HepG2 (cell line): ENCODE measurements around the gene GALNT11. TPM values are rescaled to one million over a fixed set of nuclear protein-coding genes. Genes with fewer than 3 reads are reported as not detected.

Experiments used
- ATAC-seq: fragments of 200-7000 bp; cut with Tn5 transposase; 3 replicates; pipeline ENCODE4 v1.9.1; 2020; ENCODE audit warnings: mild to moderate bottlenecking, moderate library complexity
- BruUV-seq: library from RNA; stranded (reverse); fragments of 400-500 nt; replicated peaks from 2 replicates; lab custom pipeline; 2021; lab: Mats Ljungman, UMichigan
- CTCF ChIA-PET: fragments of 300-600 bp; formaldehyde crosslinking; extraction: SDS; loops from one replicate; lab custom pipeline; 2021; ENCODE audit warnings: low total read pairs, inconsistent platforms, low intra/inter-chr PET ratio; lab: Yijun Ruan, JAX
- POLR2A ChIA-PET: fragments of 350-600 bp; sonication (Branson Sonifier 250); formaldehyde crosslinking; loops from one replicate; lab custom pipeline; 2020; ENCODE audit warnings: antibody characterized with exemption, inconsistent platforms; lab: Yijun Ruan, JAX
- DNase-seq: peaks from one replicate; pipeline ENCODE4 v3.0.0-alpha.2; 2015; ENCODE audit warnings: low spot score
- FAIRE-seq: peaks from 3 replicates; lab custom pipeline; 2011; peaks lifted over from hg19 to GRCh38; lab: Jason Lieb, UNC
- H2AFZ ChIP-seq: one replicate; pipeline ENCODE4 v1.6.1; 2011; ENCODE audit warnings: low read length, inconsistent platforms
- H3K27ac ChIP-seq: fragments of 300-600 bp; 3 replicates; pipeline ENCODE4 v1.8.0; 2011; ENCODE audit warnings: mixed run types, mild to moderate bottlenecking, mixed read lengths, low read length, inconsistent platforms; ENCODE audit not compliant: insufficient read depth; ENCODE audit errors: extremely low read length
- H3K27me3 ChIP-seq, 2 experiments: fragments of 200-600 bp in 1 of 2; 2 replicates in 1 of 2; 3 replicates in 1 of 2; pipeline versions ENCODE4 v1.6.0 to v1.8.0; 2011; ENCODE audit warnings: low read length in 2 of 2, mild to moderate bottlenecking in 2 of 2, moderate library complexity in 2 of 2, inconsistent platforms in 1 of 2; ENCODE audit not compliant: insufficient read depth in 2 of 2, control insufficient read depth in 1 of 2
- H3K36me3 ChIP-seq, 2 experiments: fragments of 200-600 bp in 1 of 2; replicated peaks in 1 of 2; 2 replicates in 1 of 2; 3 replicates in 1 of 2; pipeline versions ENCODE4 v1.5.1 to v1.8.0; 2011; ENCODE audit warnings: low read length in 2 of 2, inconsistent platforms in 1 of 2; ENCODE audit not compliant: insufficient read depth in 2 of 2, control insufficient read depth in 1 of 2
- H3K4me1 ChIP-seq: 2 replicates; pipeline ENCODE4 v1.5.1; 2012; ENCODE audit warnings: low read length, inconsistent platforms; ENCODE audit not compliant: insufficient read depth
- H3K4me2 ChIP-seq: 2 replicates; pipeline ENCODE4 v1.6.0; 2011; ENCODE audit warnings: low read depth, low read length, inconsistent platforms
- H3K4me3 ChIP-seq, 3 experiments: fragments of 200-600 bp in 1 of 3; sonication (generic), shearing (Covaris generic) in 1 of 3; replicated peaks in 1 of 3; 2 replicates each; pipeline ENCODE4 v1.5.1; 2011 to 2016; ENCODE audit warnings: low read length in 3 of 3, inconsistent platforms in 2 of 3, low read depth in 2 of 3, mild to moderate bottlenecking in 2 of 3, control low read depth in 1 of 3, mixed read lengths in 1 of 3; ENCODE audit not compliant: insufficient read depth in 1 of 3
- H3K79me2 ChIP-seq: one replicate; pipeline ENCODE4 v1.6.1; 2011; ENCODE audit warnings: low read length, inconsistent platforms; ENCODE audit not compliant: insufficient read depth
- H3K9ac ChIP-seq: 2 replicates; pipeline ENCODE4 v1.6.0; 2011; ENCODE audit warnings: mild to moderate bottlenecking, low read depth, low read length, inconsistent platforms; ENCODE audit not compliant: insufficient read depth
- H3K9me3 ChIP-seq: 2 replicates; pipeline ENCODE4 v1.5.1; 2012; ENCODE audit warnings: mild to moderate bottlenecking, low read length
- H4K20me1 ChIP-seq: 2 replicates; pipeline ENCODE4 v1.6.0; 2011; ENCODE audit warnings: inconsistent platforms, mild to moderate bottlenecking, low read length, moderate library complexity; ENCODE audit not compliant: insufficient read depth
- HOXA5 ChIP-seq: sonication (generic); formaldehyde crosslinking; IDR thresholded peaks from 2 replicates; pipeline ENCODE4 v1.4.0; 2020; ENCODE audit warnings: missing genetic modification reagents
- IRX3 ChIP-seq: sonication (generic); formaldehyde crosslinking; IDR thresholded peaks from 2 replicates; pipeline ENCODE4 v1.8.1; 2023; ENCODE audit warnings: mild to moderate bottlenecking, low read depth, missing genetic modification reagents, borderline replicate concordance
- NFIB ChIP-seq: sonication (generic); formaldehyde crosslinking; IDR thresholded peaks from 2 replicates; pipeline ENCODE4 v1.9.0; 2021; ENCODE audit warnings: missing genetic modification reagents, mild to moderate bottlenecking, borderline replicate concordance
- RNF2 ChIP-seq: fragments of 450-650 bp; conservative IDR thresholded peaks from 2 replicates; pipeline ENCODE4 v1.6.1; 2016; ENCODE audit warnings: low read depth
- ZBTB1 ChIP-seq: sonication (generic); formaldehyde crosslinking; IDR thresholded peaks from 2 replicates; pipeline ENCODE4 v1.4.0; 2020; ENCODE audit warnings: missing genetic modification reagents, borderline replicate concordance
- ZNF557 ChIP-seq: sonication (generic); formaldehyde crosslinking; IDR thresholded peaks from 2 replicates; pipeline ENCODE4 v1.4.0; 2020; ENCODE audit warnings: missing genetic modification reagents
- ZNF788 ChIP-seq: sonication (generic); formaldehyde crosslinking; IDR thresholded peaks from 2 replicates; pipeline ENCODE4 v1.5.0; 2020; ENCODE audit warnings: mild to moderate bottlenecking, missing genetic modification reagents, borderline replicate concordance
- WGBS: methylation state at CpG from one replicate; pipeline ENCODE4 v1.1.6; 2017; ENCODE audit warnings: low lambda C conversion rate; 5-methylcytosine and 5-hydroxymethylcytosine counted together
- in situ Hi-C: cut with HindIII; loops from 2 replicates; pipeline ENCODE4 v1.10.0; 2017; ENCODE audit warnings: low pct_unique_long_range_greater_than_20kb; ENCODE audit not compliant: extremely low pct_ligation_motif_present
- intact Hi-C: fragments of 100-400 bp; cut with micrococcal nuclease; formaldehyde crosslinking; loops from one replicate; pipeline ENCODE4 v1.10.0; 2022; ENCODE audit not compliant: unreplicated experiment
- polyA plus RNA-seq, 8 experiments: library from polyadenylated mRNA; depleted of rRNA in 3 of 8; stranded (reverse) in 7 of 8; unstranded in 1 of 8; fragments of >200 nt; fragmentation: Illumina TruSeq in 4 of 8; extraction: Trizol in 4 of 8; gene quantifications; 2 replicates each; pipeline versions ENCODE4 v1.2.1 to v1.2.3, GENCODE V29; 2011 to 2016; ENCODE audit warnings: low read depth in 4 of 8, missing spikeins in 1 of 8, mixed read lengths in 1 of 8; ENCODE audit not compliant: insufficient read depth in 1 of 8
- total RNA-seq, 5 experiments: library from RNA; depleted of rRNA; stranded (reverse); fragments of >200 nt; fragmentation: Illumina TruSeq; extraction: Trizol; gene quantifications; 2 replicates each; pipeline ENCODE4 v1.2.3, GENCODE V29; 2016; ENCODE audit warnings: low read depth in 1 of 5
- TF ChIP-seq, protein P1 (sequence below): sonication (generic); formaldehyde crosslinking; IDR thresholded peaks from 2 replicates; pipeline ENCODE4 v1.5.1; 2020; ENCODE audit warnings: missing genetic modification reagents, mild to moderate bottlenecking, borderline replicate concordance
- TF ChIP-seq, protein P2 (sequence below): sonication (generic); formaldehyde crosslinking; IDR thresholded peaks from 2 replicates; pipeline ENCODE4 v1.8.0; 2022; ENCODE audit warnings: mild to moderate bottlenecking, missing genetic modification reagents, borderline replicate concordance

The GALNT11 gene
- total and polyA plus RNA-seq, 2 of the 13 experiments (the other 11 are each of a cell fraction or from before 2014, with no cell fraction given), result 9.3 to 16.3 TPM

DNA sequence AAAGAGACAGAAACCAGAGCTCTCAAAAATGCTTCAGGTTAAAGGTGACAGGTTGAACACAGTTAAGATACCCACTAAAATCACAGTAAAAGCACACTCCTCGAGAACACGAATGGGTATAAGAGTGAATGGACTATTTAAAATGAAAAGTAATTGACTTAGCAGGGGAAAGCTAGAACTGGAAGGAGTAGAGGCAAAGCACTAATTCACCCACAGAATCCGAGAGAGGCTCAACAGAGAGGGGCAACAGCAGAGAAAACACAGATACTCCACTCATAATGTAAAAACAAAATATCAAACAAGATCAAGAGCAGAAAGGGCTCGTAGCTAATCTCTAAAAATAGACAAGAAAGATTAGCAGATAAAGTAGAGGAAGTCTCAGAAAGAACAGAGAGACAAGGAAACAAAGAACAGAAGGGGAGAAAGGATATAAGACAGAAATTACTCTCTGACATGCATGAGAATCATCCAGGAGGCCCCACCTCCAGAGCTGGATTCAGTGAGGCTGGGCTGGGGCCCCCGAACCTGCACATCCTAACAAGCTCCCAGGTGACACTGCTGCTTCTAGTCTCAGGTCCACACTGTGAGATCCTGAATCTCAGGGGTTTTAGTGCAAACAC, 117.6 kb downstream of the GALNT11 start:
- Histone ChIP-seq H3K27me3 (no peaks in the 10 kb centered on the region), H3K79me2 (no peaks in the 10 kb centered on the region), H3K4me3 (no peak overlapping the region), H3K27ac (no peak overlapping the region), H2AFZ (no peak overlapping the region), H3K4me2 (no peak overlapping the region), H3K36me3 (peaks cover 13 to 72% of the 10 kb centered on the region in 2 experiments), H4K20me1 (no peaks in the 10 kb centered on the region), H3K9me3 (no peaks in the 10 kb centered on the region), H3K9ac (no peak overlapping the region), H3K4me1 (no peaks in the 10 kb centered on the region)
- intact Hi-C loops (no loop called here), in situ Hi-C loops (no loop called here)
- ChIA-PET POLR2A (no interaction called here), CTCF (no interaction called here)
- TF ChIP-seq IRX3 (CRISPR knock-in tag) (no peak), ZNF557 (CRISPR knock-in tag) (no peak), ZNF788 (CRISPR knock-in tag) (no peak), ZBTB1 (no peak), HOXA5 (no peak), RNF2 (no peak), NFIB (CRISPR knock-in tag) (no peak)
- TF ChIP-seq, protein P1, sequence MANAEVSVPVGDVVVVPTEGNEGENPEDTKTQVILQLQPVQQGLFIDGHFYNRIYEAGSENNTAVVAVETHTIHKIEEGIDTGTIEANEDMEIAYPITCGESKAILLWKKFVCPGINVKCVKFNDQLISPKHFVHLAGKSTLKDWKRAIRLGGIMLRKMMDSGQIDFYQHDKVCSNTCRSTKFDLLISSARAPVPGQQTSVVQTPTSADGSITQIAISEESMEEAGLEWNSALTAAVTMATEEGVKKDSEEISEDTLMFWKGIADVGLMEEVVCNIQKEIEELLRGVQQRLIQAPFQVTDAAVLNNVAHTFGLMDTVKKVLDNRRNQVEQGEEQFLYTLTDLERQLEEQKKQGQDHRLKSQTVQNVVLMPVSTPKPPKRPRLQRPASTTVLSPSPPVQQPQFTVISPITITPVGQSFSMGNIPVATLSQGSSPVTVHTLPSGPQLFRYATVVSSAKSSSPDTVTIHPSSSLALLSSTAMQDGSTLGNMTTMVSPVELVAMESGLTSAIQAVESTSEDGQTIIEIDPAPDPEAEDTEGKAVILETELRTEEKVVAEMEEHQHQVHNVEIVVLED (CRISPR knock-in tag), result no peak
- TF ChIP-seq, protein P2, sequence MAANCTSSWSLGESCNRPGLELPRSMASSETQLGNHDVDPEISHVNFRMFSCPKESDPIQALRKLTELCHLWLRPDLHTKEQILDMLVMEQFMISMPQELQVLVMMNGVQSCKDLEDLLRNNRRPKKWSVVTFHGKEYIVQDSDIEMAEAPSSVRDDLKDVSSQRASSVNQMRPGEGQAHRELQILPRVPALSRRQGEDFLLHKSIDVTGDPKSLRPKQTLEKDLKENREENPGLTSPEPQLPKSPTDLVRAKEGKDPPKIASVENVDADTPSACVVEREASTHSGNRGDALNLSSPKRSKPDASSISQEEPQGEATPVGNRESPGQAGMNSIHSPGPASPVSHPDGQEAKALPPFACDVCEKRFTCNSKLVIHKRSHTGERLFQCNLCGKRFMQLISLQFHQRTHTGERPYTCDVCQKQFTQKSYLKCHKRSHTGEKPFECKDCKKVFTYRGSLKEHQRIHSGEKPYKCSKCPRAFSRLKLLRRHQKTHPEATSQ (CRISPR knock-in tag), result no peak
- WGBS, result 91% methylated on average over 5 of the region's 5 CpGs
- DNase-seq (no peak), ATAC-seq (no peak), FAIRE-seq (no peak)
- no TSS peak for BruUV-seq
